ENCODE measurements around the gene LRRC75A. TPM values are rescaled to one million over a fixed set of nuclear protein-coding genes. Genes with fewer than 3 reads are reported as not detected.

The LRRC75A gene
- total and polyA plus RNA-seq, 7 donors: 0.20 to 0.69 (median 0.30) TPM

DNA sequence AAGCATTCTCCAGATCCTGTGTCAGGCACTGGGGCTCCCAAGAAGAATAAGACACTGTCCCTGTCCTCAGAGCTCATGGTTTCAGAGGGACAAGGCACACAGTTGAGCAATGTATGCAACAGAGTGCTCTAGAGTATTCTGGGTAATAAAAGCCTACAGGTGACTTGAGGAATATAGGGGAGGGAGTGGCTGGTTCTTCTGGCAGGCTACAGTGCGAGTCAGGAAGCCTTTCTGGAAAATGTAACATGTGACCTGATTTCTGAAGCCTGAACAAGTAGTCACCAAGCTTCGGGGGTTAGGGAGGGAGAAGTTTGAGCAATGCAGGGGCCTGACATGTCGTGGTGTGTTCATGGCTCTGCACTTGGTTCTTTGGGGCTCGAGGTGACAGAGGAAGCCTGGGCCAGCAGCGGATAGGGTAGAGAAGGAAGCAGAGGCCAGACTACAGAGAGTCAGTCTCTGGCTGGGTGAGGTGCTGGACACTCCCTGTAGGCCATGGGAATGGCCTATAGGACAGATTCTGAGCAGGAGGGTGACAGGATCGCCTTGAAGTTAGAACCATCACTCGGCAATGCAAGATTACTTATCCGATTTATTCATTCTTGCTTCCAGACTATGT lies 16.0 kb upstream of the LRRC75A start:
- DNase-seq (no peak), ATAC-seq (peak in 1 of 4 donors; percentile 20)
- WGBS, 3 donors: 80 to 85% (median 80%) methylated on average over 8 of the region's 8 CpGs
- H3K36me3 ChIP-seq (ENCODE audit: insufficient read depth in 1 of 2, low read depth in 1 of 2): no peaks in the 10 kb centered on the region
- no peak overlapping the region for H3K27ac ChIP-seq
- no peaks in the 10 kb centered on the region for H3K27me3 ChIP-seq (ENCODE audit: insufficient read depth in 3 of 3, low read length in 2 of 3)
- intact Hi-C loops (cut with DNase I): no loop called here
- H3K4me3 ChIP-seq: no peak overlapping the region
- TF ChIP-seq, protein P1, sequence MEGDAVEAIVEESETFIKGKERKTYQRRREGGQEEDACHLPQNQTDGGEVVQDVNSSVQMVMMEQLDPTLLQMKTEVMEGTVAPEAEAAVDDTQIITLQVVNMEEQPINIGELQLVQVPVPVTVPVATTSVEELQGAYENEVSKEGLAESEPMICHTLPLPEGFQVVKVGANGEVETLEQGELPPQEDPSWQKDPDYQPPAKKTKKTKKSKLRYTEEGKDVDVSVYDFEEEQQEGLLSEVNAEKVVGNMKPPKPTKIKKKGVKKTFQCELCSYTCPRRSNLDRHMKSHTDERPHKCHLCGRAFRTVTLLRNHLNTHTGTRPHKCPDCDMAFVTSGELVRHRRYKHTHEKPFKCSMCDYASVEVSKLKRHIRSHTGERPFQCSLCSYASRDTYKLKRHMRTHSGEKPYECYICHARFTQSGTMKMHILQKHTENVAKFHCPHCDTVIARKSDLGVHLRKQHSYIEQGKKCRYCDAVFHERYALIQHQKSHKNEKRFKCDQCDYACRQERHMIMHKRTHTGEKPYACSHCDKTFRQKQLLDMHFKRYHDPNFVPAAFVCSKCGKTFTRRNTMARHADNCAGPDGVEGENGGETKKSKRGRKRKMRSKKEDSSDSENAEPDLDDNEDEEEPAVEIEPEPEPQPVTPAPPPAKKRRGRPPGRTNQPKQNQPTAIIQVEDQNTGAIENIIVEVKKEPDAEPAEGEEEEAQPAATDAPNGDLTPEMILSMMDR (IDR thresholded peaks at IDR 0.05): no peak
- H3K4me1 ChIP-seq: no peaks in the 10 kb centered on the region
- H3K9me3 ChIP-seq: no peaks in the 10 kb centered on the region

DNA sequence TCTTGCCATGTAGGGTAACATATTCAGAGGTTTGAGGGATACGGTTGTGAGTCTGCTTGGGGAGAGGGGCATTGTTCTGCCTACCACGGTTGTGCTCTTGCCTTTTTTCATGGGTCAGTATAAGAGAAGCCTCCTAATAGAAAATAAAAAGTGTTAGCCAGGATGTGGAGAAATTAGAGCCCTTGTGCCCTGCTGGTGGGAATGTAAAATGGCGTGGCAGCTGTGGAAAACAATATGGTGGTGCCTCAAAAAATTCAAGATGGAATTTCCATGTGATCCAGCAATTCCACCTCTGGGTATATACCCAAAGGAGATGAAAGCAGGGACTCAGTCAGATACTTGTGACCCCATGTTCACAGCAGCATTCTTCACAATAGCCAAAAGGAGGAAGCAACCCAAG lies 14.2 kb upstream of the LRRC75A start:
- no peaks in the 10 kb centered on the region for H3K4me1 ChIP-seq
- no peaks in the 10 kb centered on the region for H3K9me3 ChIP-seq
- 90 to 96% (median 95%) methylated on average over 3 of the region's 3 CpGs for WGBS, 3 donors
- DNase-seq (no peak), ATAC-seq (no peak)
- H3K27me3 ChIP-seq (ENCODE audit: insufficient read depth in 3 of 3, low read length in 2 of 3): no peaks in the 10 kb centered on the region
- H3K36me3 ChIP-seq (ENCODE audit: insufficient read depth in 1 of 2, low read depth in 1 of 2): no peaks in the 10 kb centered on the region
- no peak overlapping the region for H3K4me3 ChIP-seq
- TF ChIP-seq, protein P1 (IDR thresholded peaks at IDR 0.05): no peak
- intact Hi-C loops (cut with DNase I): no loop called here
- H3K27ac ChIP-seq: no peak overlapping the region

DNA sequence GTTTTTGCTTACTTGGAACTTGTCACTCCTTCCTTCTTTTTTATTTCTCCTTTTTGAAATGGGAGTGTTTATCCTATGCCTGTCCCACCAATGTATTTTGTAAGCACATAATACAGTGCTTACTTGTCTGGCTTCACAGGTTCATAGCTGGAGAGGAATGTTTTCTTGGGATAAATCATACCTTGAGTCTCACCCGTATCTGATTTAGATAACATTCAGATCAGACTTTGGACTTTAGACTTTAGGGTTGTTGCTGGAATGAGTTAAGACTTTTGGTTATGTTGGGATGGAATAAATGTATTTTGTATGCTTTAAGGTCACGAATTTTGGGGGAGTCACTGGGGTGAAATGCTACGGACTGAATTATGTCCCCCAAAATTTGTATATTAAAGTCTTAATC lies 13.0 kb upstream of the LRRC75A start:
- no peak overlapping the region for H3K4me3 ChIP-seq
- no peaks in the 10 kb centered on the region for H3K9me3 ChIP-seq
- DNase-seq (no peak), ATAC-seq (no peak)
- intact Hi-C loops (cut with DNase I): no loop called here
- TF ChIP-seq, protein P1 (IDR thresholded peaks at IDR 0.05): no peak
- no peaks in the 10 kb centered on the region for H3K4me1 ChIP-seq
- no peak overlapping the region for H3K27ac ChIP-seq
- H3K27me3 ChIP-seq (ENCODE audit: insufficient read depth in 3 of 3, low read length in 2 of 3): no peaks in the 10 kb centered on the region
- no peaks in the 10 kb centered on the region for H3K36me3 ChIP-seq (ENCODE audit: insufficient read depth in 1 of 2, low read depth in 1 of 2)
- WGBS, 3 donors: 80 to 95% (median 95%) methylated on average over 3 of the region's 3 CpGs

DNA sequence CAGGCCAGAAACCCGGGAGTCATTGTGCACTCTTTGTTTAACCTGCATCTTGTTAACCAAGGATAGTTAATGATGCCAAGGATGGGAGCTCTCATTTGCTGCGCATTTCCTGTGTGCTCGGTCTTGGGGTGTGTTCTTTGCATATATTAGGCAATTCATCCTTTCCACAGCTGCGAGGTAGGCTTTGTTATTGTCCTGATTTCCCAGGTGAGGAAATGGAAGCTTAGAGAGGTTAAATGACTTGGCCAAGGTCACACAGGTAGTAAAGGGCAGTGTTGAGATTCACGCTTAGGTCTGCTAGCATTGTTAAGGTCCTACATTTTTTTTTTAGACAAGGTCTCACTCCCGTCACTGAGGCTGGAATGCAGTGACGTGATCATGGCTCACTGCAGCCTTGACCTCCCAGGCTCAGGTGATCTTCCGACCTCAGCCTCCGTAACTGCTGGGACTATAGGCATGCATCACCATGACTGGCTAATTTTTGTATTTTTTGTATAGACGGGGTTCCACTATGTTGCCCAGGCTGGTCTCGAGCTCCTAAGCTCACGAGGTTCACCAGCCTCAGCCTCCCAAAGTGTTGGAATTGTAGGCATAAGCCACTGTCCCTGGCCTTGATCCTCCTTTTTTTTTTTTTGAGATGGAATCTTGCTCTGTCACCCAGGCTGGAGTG lies 5.0 kb upstream of the LRRC75A start:
- Histone ChIP-seq H3K9me3 (no peaks in the 10 kb centered on the region), H3K36me3 (ENCODE audit: insufficient read depth in 1 of 2, low read depth in 1 of 2) (no peaks in the 10 kb centered on the region), H3K27ac (no peak overlapping the region), H3K27me3 (ENCODE audit: insufficient read depth in 3 of 3, low read length in 2 of 3) (peaks cover 0 to 9% (median 0%) of the 10 kb centered on the region in 3 donors), H3K4me1 (no peaks in the 10 kb centered on the region), H3K4me3 (no peak overlapping the region)
- intact Hi-C loops (cut with DNase I): no loop called here
- WGBS, 3 donors: 82 to 87% (median 85%) methylated on average over 12 of the region's 12 CpGs
- TF ChIP-seq, protein P1 (IDR thresholded peaks at IDR 0.05): no peak
- ATAC-seq (no peak), DNase-seq (no peak)

All from psoas muscle (tissue), 8 donors.